OCI-LY7 (cell line): Measurements from ENCODE around the gene SCGB2B2. TPM values are rescaled to one million over a fixed set of nuclear protein-coding genes. Genes with fewer than 3 reads are reported as not detected.
"Not testable (repeated sequence)": the region's sequence is repeated elsewhere in the genome, so short reads cannot be mapped to it uniquely, and the experiment has no call there.

Experiments used
- BruUV-seq: library from RNA; stranded (reverse); fragments of 400-500 nt; replicated peaks from 2 replicates; lab custom pipeline; 2021; lab: Mats Ljungman, UMichigan
- CTCF ChIA-PET: fragments of 300-600 bp; sonication (Branson Sonifier 250); formaldehyde crosslinking; loops from one replicate; lab custom pipeline; 2022; ENCODE audit warnings: antibody characterized with exemption; ENCODE audit not compliant: unreplicated experiment; lab: Charles Lee
- POLR2A ChIA-PET: fragments of 300-600 bp; sonication (Branson Sonifier 250); formaldehyde crosslinking; loops from one replicate; lab custom pipeline; 2022; ENCODE audit warnings: antibody characterized with exemption; lab: Charles Lee
- DNase-seq: peaks from one replicate; pipeline ENCODE4 v3.0.0-alpha.2; 2015; ENCODE audit warnings: low spot score
- H2AFZ ChIP-seq: fragments of 200-600 bp; sonication (generic), shearing (Covaris generic); 2 replicates; pipeline ENCODE4 v1.6.1; 2014; ENCODE audit warnings: mild to moderate bottlenecking, antibody characterized with exemption, low read length, moderate library complexity
- H3K27ac ChIP-seq: fragments of 200-600 bp; sonication (generic); 2 replicates; pipeline ENCODE4 v1.5.1; 2014; ENCODE audit warnings: mixed run types, low read depth, mild to moderate bottlenecking, moderate library complexity, low read length, inconsistent platforms; ENCODE audit not compliant: poor library complexity, severe bottlenecking
- H3K36me3 ChIP-seq: fragments of 200-600 bp; sonication (generic); 2 replicates; pipeline ENCODE4 v1.6.1; 2014; ENCODE audit warnings: mild to moderate bottlenecking, antibody characterized with exemption, low read length, moderate library complexity, mixed read lengths; ENCODE audit not compliant: insufficient read depth
- H3K4me1 ChIP-seq: fragments of 200-600 bp; sonication (generic); 2 replicates; pipeline ENCODE4 v1.5.1; 2014; ENCODE audit warnings: mild to moderate bottlenecking, low read length; ENCODE audit not compliant: insufficient read depth, poor library complexity, severe bottlenecking
- H3K4me2 ChIP-seq: fragments of 200-600 bp; sonication (generic); 2 replicates; pipeline ENCODE4 v1.6.1; 2014; ENCODE audit warnings: mild to moderate bottlenecking, low read length
- H3K4me3 ChIP-seq: fragments of 200-600 bp; sonication (generic); 2 replicates; pipeline ENCODE4 v1.5.1; 2014; ENCODE audit warnings: mild to moderate bottlenecking, low read depth, low read length; ENCODE audit not compliant: poor library complexity, severe bottlenecking
- H3K79me2 ChIP-seq: fragments of 200-600 bp; sonication (generic); 2 replicates; pipeline ENCODE4 v1.6.1; 2016; ENCODE audit warnings: low read depth, mild to moderate bottlenecking, low read length, moderate library complexity, mixed read lengths; ENCODE audit not compliant: insufficient read depth
- H3K9me2 ChIP-seq: fragments of 200-600 bp; sonication (generic); 2 replicates; pipeline ENCODE4 v1.6.1; 2016; ENCODE audit warnings: mild to moderate bottlenecking, low read length, mixed read lengths; ENCODE audit not compliant: insufficient read depth
- H3K9me3 ChIP-seq: fragments of 200-600 bp; sonication (generic); 2 replicates; pipeline ENCODE4 v1.6.1; 2014; ENCODE audit warnings: mild to moderate bottlenecking, mixed run types, low read length, mixed read lengths
- H4K20me1 ChIP-seq: fragments of 200-600 bp; sonication (generic); 2 replicates; pipeline ENCODE4 v1.6.1; 2014; ENCODE audit warnings: mild to moderate bottlenecking, antibody characterized with exemption, low read length, moderate library complexity, mixed read lengths; ENCODE audit not compliant: insufficient read depth
- EZH2phosphoT487 ChIP-seq: fragments of 200-600 bp; sonication (generic); IDR thresholded peaks from 2 replicates; pipeline ENCODE4 v1.6.1; 2018; ENCODE audit warnings: low read depth, borderline replicate concordance, mild to moderate bottlenecking, mixed run types, antibody characterized with exemption, low read length, moderate library complexity, mixed read lengths
- intact Hi-C: fragments of 100-400 bp; cut with micrococcal nuclease; formaldehyde crosslinking; loops from one replicate; pipeline ENCODE4 v1.10.0; 2022; ENCODE audit not compliant: unreplicated experiment
- total RNA-seq, 2 experiments: library from RNA; depleted of rRNA in 1 of 2; stranded (reverse); fragments of >200 nt in 1 of 2; shearing (Covaris generic) in 1 of 2; gene quantifications; 2 replicates each; pipeline ENCODE4 v1.2.3, GENCODE V29; 2014 to 2022
- TF ChIP-seq, protein P1 (sequence below): fragments of 200-600 bp; sonication (generic); conservative IDR thresholded peaks from 2 replicates; pipeline ENCODE4 v1.5.1; 2014; ENCODE audit warnings: mild to moderate bottlenecking, antibody characterized with exemption, low read length, moderate library complexity, mixed read lengths

SCGB2B2 gene
- total RNA-seq, 2 experiments from 2014 or later: 0.54 to 1.7 TPM

GRCh38 chr19:34687348-34687747, 10.4 kb upstream of the SCGB2B2 start:
- CTCF ChIA-PET: no interaction called here
- Histone ChIP-seq H3K27ac (no peak overlapping the region), H3K9me2 (no peaks in the 10 kb centered on the region), H3K4me2 (no peak overlapping the region), H3K9me3 (no peaks in the 10 kb centered on the region), H3K36me3 (peaks cover 28% of the 10 kb centered on the region), H3K4me3 (no peak overlapping the region), H4K20me1 (no peaks in the 10 kb centered on the region), H3K79me2 (no peaks in the 10 kb centered on the region), H3K4me1 (no peaks in the 10 kb centered on the region), H2AFZ (no peak overlapping the region)
- no peak for TF ChIP-seq EZH2phosphoT487
- TF ChIP-seq, protein P1, sequence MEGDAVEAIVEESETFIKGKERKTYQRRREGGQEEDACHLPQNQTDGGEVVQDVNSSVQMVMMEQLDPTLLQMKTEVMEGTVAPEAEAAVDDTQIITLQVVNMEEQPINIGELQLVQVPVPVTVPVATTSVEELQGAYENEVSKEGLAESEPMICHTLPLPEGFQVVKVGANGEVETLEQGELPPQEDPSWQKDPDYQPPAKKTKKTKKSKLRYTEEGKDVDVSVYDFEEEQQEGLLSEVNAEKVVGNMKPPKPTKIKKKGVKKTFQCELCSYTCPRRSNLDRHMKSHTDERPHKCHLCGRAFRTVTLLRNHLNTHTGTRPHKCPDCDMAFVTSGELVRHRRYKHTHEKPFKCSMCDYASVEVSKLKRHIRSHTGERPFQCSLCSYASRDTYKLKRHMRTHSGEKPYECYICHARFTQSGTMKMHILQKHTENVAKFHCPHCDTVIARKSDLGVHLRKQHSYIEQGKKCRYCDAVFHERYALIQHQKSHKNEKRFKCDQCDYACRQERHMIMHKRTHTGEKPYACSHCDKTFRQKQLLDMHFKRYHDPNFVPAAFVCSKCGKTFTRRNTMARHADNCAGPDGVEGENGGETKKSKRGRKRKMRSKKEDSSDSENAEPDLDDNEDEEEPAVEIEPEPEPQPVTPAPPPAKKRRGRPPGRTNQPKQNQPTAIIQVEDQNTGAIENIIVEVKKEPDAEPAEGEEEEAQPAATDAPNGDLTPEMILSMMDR: no peak
- no peak for DNase-seq
- POLR2A ChIA-PET: no interaction called here
- no TSS peak for BruUV-seq
- intact Hi-C loops: no loop called here

GRCh38 chr19:34686455-34686854, 9.5 kb upstream of the SCGB2B2 start:
- H3K4me1 ChIP-seq: no peaks in the 10 kb centered on the region
- H3K4me2 ChIP-seq: no peak overlapping the region
- no peak overlapping the region for H2AFZ ChIP-seq
- CTCF ChIA-PET: no interaction called here
- H3K9me2 ChIP-seq: no peaks in the 10 kb centered on the region
- no peak overlapping the region for H3K27ac ChIP-seq
- TF ChIP-seq, protein P1: no peak
- TF ChIP-seq EZH2phosphoT487: no peak
- peaks cover 37% of the 10 kb centered on the region for H3K36me3 ChIP-seq
- POLR2A ChIA-PET: no interaction called here
- no TSS peak for BruUV-seq
- intact Hi-C loops: no loop called here
- H3K4me3 ChIP-seq: no peak overlapping the region
- no peak for DNase-seq
- H4K20me1 ChIP-seq: no peaks in the 10 kb centered on the region
- peaks cover 6% of the 10 kb centered on the region; the same call in 1 of the 2 replicates for H3K9me3 ChIP-seq
- no peaks in the 10 kb centered on the region for H3K79me2 ChIP-seq

DNA sequence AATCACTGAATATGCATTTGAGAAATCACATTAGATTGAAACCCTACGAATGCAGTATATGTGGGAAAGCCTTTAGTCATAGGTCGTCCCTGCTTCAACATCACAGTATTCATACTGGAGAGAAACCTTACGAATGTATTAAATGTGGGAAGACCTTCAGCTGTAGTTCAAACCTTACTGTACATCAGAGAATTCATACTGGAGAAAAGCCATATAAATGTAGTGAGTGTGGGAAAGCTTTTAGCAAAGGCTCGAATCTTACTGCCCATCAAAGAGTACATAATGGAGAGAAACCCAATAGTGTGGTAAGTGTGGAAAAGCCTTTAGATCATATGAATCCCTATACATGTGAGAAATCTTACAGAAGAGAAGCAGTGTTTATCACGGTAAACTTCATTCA, 8.3 kb upstream of the SCGB2B2 start:
- CTCF ChIA-PET, BruUV-seq, POLR2A ChIA-PET, intact Hi-C loops, H2AFZ ChIP-seq, H3K4me2 ChIP-seq, H4K20me1 ChIP-seq, H3K4me1 ChIP-seq, DNase-seq, H3K27ac ChIP-seq, H3K79me2 ChIP-seq, H3K4me3 ChIP-seq, H3K9me3 ChIP-seq, H3K9me2 ChIP-seq: not testable (repeated sequence)
- peaks cover 48% of the 10 kb centered on the region for H3K36me3 ChIP-seq
